SK-N-SH (cell line): Measurements from ENCODE around the gene EZR. TPM values are rescaled to one million over a fixed set of nuclear protein-coding genes. Genes with fewer than 3 reads are reported as not detected.

Experiments used
- CTCF ChIA-PET: fragments of 300-600, 350-600 bp; formaldehyde crosslinking; extraction: SDS; loops from one replicate; lab custom pipeline; 2021; lab: Yijun Ruan, JAX
- POLR2A ChIA-PET: fragments of 350-600 bp; sonication (Branson Sonifier 250); formaldehyde crosslinking; extraction: SDS; loops from one replicate; lab custom pipeline; 2020; ENCODE audit warnings: antibody characterized with exemption, inconsistent platforms; lab: Yijun Ruan, JAX
- DNase-seq: peaks from one replicate; pipeline ENCODE4 v3.0.0; 2012
- H2AFZ ChIP-seq: fragments of 200-600 bp; sonication (generic); 2 replicates; pipeline ENCODE4 v1.8.1; 2016; ENCODE audit warnings: antibody characterized with exemption, mild to moderate bottlenecking, low read depth
- H3F3A ChIP-seq: fragments of 200-600 bp; sonication (generic); replicated peaks from 2 replicates; pipeline ENCODE3; 2016; ENCODE audit warnings: antibody characterized with exemption, mild to moderate bottlenecking; ENCODE audit not compliant: insufficient read depth
- H3K27ac ChIP-seq, 2 experiments: fragments of 200-500 bp in 1 of 2; fragments of 200-600 bp in 1 of 2; sonication (Bioruptor generic) in 1 of 2; sonication (generic), shearing (Covaris generic) in 1 of 2; 2 replicates each; pipeline versions ENCODE4 v1.5.1 to v1.6.1; 2014 to 2016; ENCODE audit warnings: low read depth in 2 of 2, inconsistent platforms in 1 of 2, low read length in 1 of 2, mild to moderate bottlenecking in 1 of 2, mixed read lengths in 1 of 2
- H3K27me3 ChIP-seq: fragments of 200-600 bp; sonication (generic), shearing (Covaris generic); 2 replicates; pipeline ENCODE4 v1.6.1; 2016; ENCODE audit warnings: mixed run types; ENCODE audit not compliant: insufficient read depth
- H3K36me3 ChIP-seq, 2 experiments: fragments of 200-500 bp in 1 of 2; fragments of 200-600 bp in 1 of 2; sonication (Bioruptor generic) in 1 of 2; sonication (generic) in 1 of 2; replicated peaks in 1 of 2; 2 replicates each; pipeline versions ENCODE3 to v1.5.1; 2014 to 2016; ENCODE audit warnings: low read length in 1 of 2, mild to moderate bottlenecking in 1 of 2; ENCODE audit not compliant: insufficient read depth in 2 of 2, control insufficient read depth in 1 of 2
- H3K4me1 ChIP-seq, 2 experiments: fragments of 200-500 bp in 1 of 2; fragments of 200-600 bp in 1 of 2; sonication (Bioruptor generic) in 1 of 2; sonication (generic), shearing (Covaris generic) in 1 of 2; 2 replicates each; pipeline versions ENCODE4 v1.5.1 to v1.6.1; 2014 to 2016; ENCODE audit warnings: low read depth in 1 of 2, low read length in 1 of 2, mixed run types in 1 of 2; ENCODE audit not compliant: insufficient read depth in 2 of 2, control insufficient read depth in 1 of 2
- H3K4me2 ChIP-seq: fragments of 200-600 bp; sonication (generic), shearing (Covaris generic); 2 replicates; pipeline ENCODE4 v1.6.1; 2017; ENCODE audit warnings: mixed run types
- H3K4me3 ChIP-seq, 2 experiments: fragments of 200-500 bp in 1 of 2; fragments of 200-600 bp in 1 of 2; sonication (Bioruptor generic) in 1 of 2; sonication (generic), shearing (Covaris generic) in 1 of 2; 2 replicates each; pipeline versions ENCODE4 v1.5.1 to v1.8.1; 2014 to 2016; ENCODE audit warnings: low read depth in 2 of 2, inconsistent platforms in 1 of 2, low read length in 1 of 2, mild to moderate bottlenecking in 1 of 2, mixed read lengths in 1 of 2, moderate library complexity in 1 of 2
- H3K79me2 ChIP-seq: fragments of 200-600 bp; sonication (generic); 2 replicates; pipeline ENCODE4 v1.8.1; 2017; ENCODE audit warnings: mild to moderate bottlenecking; ENCODE audit not compliant: insufficient read depth
- H3K9ac ChIP-seq: fragments of 200-600 bp; sonication (generic); 2 replicates; pipeline ENCODE4 v1.6.1; 2017; ENCODE audit warnings: mixed run types
- H3K9me2 ChIP-seq: fragments of 200-600 bp; sonication (generic); 2 replicates; pipeline ENCODE4 v1.6.1; 2017; ENCODE audit warnings: mixed run types
- H3K9me3 ChIP-seq: fragments of 200-600 bp; sonication (generic); 2 replicates; pipeline ENCODE4 v1.6.1; 2017; ENCODE audit warnings: mixed run types, mild to moderate bottlenecking, moderate library complexity
- H4K20me1 ChIP-seq: fragments of 200-600 bp; sonication (generic); 2 replicates; pipeline ENCODE4 v1.6.1; 2017; ENCODE audit warnings: mild to moderate bottlenecking, mixed run types; ENCODE audit not compliant: insufficient read depth
- EZH2phosphoT487 ChIP-seq: fragments of 200-600 bp; sonication (generic); IDR thresholded peaks from 2 replicates; pipeline ENCODE4 v1.6.1; 2017; ENCODE audit warnings: low read depth, mixed run types, mild to moderate bottlenecking, antibody characterized with exemption, moderate library complexity, borderline replicate concordance
- FOXJ3 ChIP-seq: sonication (generic); formaldehyde crosslinking; IDR thresholded peaks from 2 replicates; pipeline ENCODE4 v1.5.1; 2020; ENCODE audit warnings: mild to moderate bottlenecking, missing genetic modification reagents
- GABPA ChIP-seq: IDR thresholded peaks from 2 replicates; pipeline ENCODE4 v1.4.0; 2012; ENCODE audit warnings: low read depth, mild to moderate bottlenecking
- GATA2 ChIP-seq: sonication (generic); formaldehyde crosslinking; IDR thresholded peaks from 2 replicates; pipeline ENCODE4 v1.5.0; 2020; ENCODE audit warnings: mild to moderate bottlenecking, missing genetic modification reagents
- PBX3 ChIP-seq: IDR thresholded peaks from 2 replicates; pipeline ENCODE4; 2012
- POLR2AphosphoS5 ChIP-seq: IDR thresholded peaks from 2 replicates; pipeline ENCODE4 v1.6.1; 2012; ENCODE audit warnings: low read depth, low read length
- RAD21 ChIP-seq: IDR thresholded peaks from 2 replicates; pipeline ENCODE4 v1.6.1; 2012; ENCODE audit warnings: mild to moderate bottlenecking, low read length
- SIN3A ChIP-seq: IDR thresholded peaks from 2 replicates; pipeline ENCODE4 v1.6.1; 2012; ENCODE audit warnings: low read depth, mild to moderate bottlenecking, low read length, moderate library complexity, borderline replicate concordance
- TCF12 ChIP-seq: IDR thresholded peaks from 2 replicates; pipeline ENCODE4 v1.4.0; 2012
- WGBS: methylation state at CpG from one replicate; pipeline ENCODE4 v1.1.6; 2017; ENCODE audit warnings: low lambda C conversion rate; 5-methylcytosine and 5-hydroxymethylcytosine counted together
- polyA plus RNA-seq, 3 experiments: library from polyadenylated mRNA; depleted of rRNA; stranded (reverse); fragments of >200 nt; gene quantifications; 2 replicates each; pipeline ENCODE4 v1.2.3, GENCODE V29; 2012
- TF ChIP-seq, protein P1 (sequence below): fragments of 200-600 bp; sonication (generic); IDR thresholded peaks from 2 replicates; pipeline ENCODE4 v1.6.1; 2017; ENCODE audit warnings: antibody characterized with exemption, mild to moderate bottlenecking, moderate library complexity
- TF ChIP-seq, protein P2 (sequence below): IDR thresholded peaks from 2 replicates; pipeline ENCODE4 v1.4.0; 2012; ENCODE audit warnings: low read depth
- TF ChIP-seq, protein P3 (sequence below): IDR thresholded peaks from 2 replicates; pipeline ENCODE4 v1.4.0; 2012; ENCODE audit warnings: low read depth, borderline replicate concordance

Gene EZR
- polyA plus RNA-seq, 1 of the 3 experiments (the other 2 are of a cell fraction), result 92.0 TPM

DNA sequence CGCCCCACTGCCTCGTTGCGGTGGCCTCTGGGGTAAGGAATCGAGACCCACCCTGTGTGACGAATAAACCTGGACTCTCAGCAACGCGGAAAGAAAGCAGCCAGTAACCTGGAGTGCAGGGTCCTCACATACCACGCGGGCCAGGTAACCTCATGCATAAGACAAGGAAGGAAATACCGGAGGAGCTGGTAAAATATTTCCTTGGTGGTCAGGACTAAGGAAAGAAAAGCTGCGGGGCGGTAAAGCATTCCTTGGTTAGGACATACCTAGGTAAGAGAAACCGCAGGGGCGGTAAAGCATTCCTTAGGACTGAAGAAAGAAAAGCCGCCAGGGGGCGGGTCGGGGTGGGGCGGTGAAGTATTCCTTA, 88.6 kb downstream of the EZR start:
- Histone ChIP-seq H3K27me3 (no peaks in the 10 kb centered on the region), H3K9me2 (no peaks in the 10 kb centered on the region), H2AFZ (no peak overlapping the region), H3K27ac (no peak overlapping the region), H3K9me3 (no peaks in the 10 kb centered on the region; the same call in 1 of the 2 replicates), H3K36me3 (no peaks in the 10 kb centered on the region), H4K20me1 (no peaks in the 10 kb centered on the region)
- ChIA-PET POLR2A (no interaction called here), CTCF (no interaction called here)
- DNase-seq, result no peak
- 79% methylated on average over 18 of the region's 18 CpGs for WGBS
- TF ChIP-seq, protein P1, sequence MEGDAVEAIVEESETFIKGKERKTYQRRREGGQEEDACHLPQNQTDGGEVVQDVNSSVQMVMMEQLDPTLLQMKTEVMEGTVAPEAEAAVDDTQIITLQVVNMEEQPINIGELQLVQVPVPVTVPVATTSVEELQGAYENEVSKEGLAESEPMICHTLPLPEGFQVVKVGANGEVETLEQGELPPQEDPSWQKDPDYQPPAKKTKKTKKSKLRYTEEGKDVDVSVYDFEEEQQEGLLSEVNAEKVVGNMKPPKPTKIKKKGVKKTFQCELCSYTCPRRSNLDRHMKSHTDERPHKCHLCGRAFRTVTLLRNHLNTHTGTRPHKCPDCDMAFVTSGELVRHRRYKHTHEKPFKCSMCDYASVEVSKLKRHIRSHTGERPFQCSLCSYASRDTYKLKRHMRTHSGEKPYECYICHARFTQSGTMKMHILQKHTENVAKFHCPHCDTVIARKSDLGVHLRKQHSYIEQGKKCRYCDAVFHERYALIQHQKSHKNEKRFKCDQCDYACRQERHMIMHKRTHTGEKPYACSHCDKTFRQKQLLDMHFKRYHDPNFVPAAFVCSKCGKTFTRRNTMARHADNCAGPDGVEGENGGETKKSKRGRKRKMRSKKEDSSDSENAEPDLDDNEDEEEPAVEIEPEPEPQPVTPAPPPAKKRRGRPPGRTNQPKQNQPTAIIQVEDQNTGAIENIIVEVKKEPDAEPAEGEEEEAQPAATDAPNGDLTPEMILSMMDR, result no peak
- TF ChIP-seq, protein P2, sequence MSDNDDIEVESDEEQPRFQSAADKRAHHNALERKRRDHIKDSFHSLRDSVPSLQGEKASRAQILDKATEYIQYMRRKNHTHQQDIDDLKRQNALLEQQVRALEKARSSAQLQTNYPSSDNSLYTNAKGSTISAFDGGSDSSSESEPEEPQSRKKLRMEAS, result no peak
- no peak for TF ChIP-seq GATA2 (CRISPR knock-in tag)
- TF ChIP-seq GABPA, result no peak
- TF ChIP-seq TCF12, result no peak
- TF ChIP-seq, protein P3, sequence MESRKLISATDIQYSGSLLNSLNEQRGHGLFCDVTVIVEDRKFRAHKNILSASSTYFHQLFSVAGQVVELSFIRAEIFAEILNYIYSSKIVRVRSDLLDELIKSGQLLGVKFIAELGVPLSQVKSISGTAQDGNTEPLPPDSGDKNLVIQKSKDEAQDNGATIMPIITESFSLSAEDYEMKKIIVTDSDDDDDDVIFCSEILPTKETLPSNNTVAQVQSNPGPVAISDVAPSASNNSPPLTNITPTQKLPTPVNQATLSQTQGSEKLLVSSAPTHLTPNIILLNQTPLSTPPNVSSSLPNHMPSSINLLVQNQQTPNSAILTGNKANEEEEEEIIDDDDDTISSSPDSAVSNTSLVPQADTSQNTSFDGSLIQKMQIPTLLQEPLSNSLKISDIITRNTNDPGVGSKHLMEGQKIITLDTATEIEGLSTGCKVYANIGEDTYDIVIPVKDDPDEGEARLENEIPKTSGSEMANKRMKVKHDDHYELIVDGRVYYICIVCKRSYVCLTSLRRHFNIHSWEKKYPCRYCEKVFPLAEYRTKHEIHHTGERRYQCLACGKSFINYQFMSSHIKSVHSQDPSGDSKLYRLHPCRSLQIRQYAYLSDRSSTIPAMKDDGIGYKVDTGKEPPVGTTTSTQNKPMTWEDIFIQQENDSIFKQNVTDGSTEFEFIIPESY, result no peak
- TF ChIP-seq, all 33 proteins: peak for 0
- Histone ChIP-seq H3K4me3 (no peak overlapping the region), H3F3A (no peaks in the 10 kb centered on the region), H3K79me2 (no peaks in the 10 kb centered on the region), H3K9ac (no peak overlapping the region), H3K4me2 (no peak overlapping the region), H3K4me1 (no peaks in the 10 kb centered on the region)

- TF ChIP-seq PBX3, result no peak
- TF ChIP-seq RAD21, result no peak
- no peak for TF ChIP-seq FOXJ3
- TF ChIP-seq POLR2AphosphoS5, result no peak
- TF ChIP-seq EZH2phosphoT487, result no peak
- TF ChIP-seq, protein P1, result no peak
- no peak for TF ChIP-seq SIN3A
- Histone ChIP-seq H3K27me3 (no peaks in the 10 kb centered on the region), H2AFZ (no peak overlapping the region), H3K27ac (no peak overlapping the region), H3K36me3 (no peaks in the 10 kb centered on the region), H4K20me1 (no peaks in the 10 kb centered on the region), H3F3A (no peaks in the 10 kb centered on the region), H3K9me2 (no peaks in the 10 kb centered on the region), H3K4me1 (no peaks in the 10 kb centered on the region), H3K9ac (no peak overlapping the region), H3K4me2 (no peak overlapping the region), H3K4me3 (no peak overlapping the region), H3K79me2 (no peaks in the 10 kb centered on the region), H3K9me3 (no peaks in the 10 kb centered on the region; the same call in 1 of the 2 replicates)
- CTCF ChIA-PET, result interaction anchor here (0.8 kb wide), 1 partner anchor 26 kb away, joined by 3 read pairs; no protein-coding TSS in a partner anchor
- POLR2A ChIA-PET, result no interaction called here
- 91% methylated on average over 6 of the region's 6 CpGs for WGBS
- DNase-seq, result no peak
Observed at GRCh38 chr6:158729906-158730540, 89.1 kb downstream of the EZR start.
